GM23338 (cell line): ENCODE data around the gene HERPUD2.

ENCODE experiments used
- EZH2 ChIP-seq: fragments of 200-600 bp; sonication (generic); IDR thresholded peaks from one replicate; pipeline ENCODE4 v1.8.0; 2017; ENCODE audit warnings: antibody characterized with exemption, mild to moderate bottlenecking, low read depth; ENCODE audit not compliant: unreplicated experiment
- EZH2phosphoT487 ChIP-seq: fragments of 200-600 bp; sonication (generic); IDR thresholded peaks from one replicate; pipeline ENCODE4 v1.8.1; 2018; ENCODE audit warnings: antibody characterized with exemption; ENCODE audit not compliant: unreplicated experiment
- POLR2AphosphoS5 ChIP-seq: IDR thresholded peaks from 2 replicates; pipeline ENCODE4 v1.6.1; 2016; ENCODE audit warnings: antibody characterized with exemption, low read depth
- ZNF114 ChIP-seq: fragments of 250-450 bp; sonication (Bioruptor Pico); IDR thresholded peaks from 2 replicates; pipeline ENCODE4 v1.5.0; 2020; ENCODE audit warnings: mild to moderate bottlenecking, moderate library complexity
- TF ChIP-seq, protein P1 (sequence below), 2 experiments: fragments of 200-600 bp in 1 of 2; sonication (generic) in 1 of 2; conservative IDR thresholded peaks; 2 replicates each; pipeline versions ENCODE4 v1.5.1 to v1.6.1; 2016 to 2017; ENCODE audit warnings: antibody characterized with exemption in 2 of 2, low read depth in 2 of 2, mild to moderate bottlenecking in 2 of 2, moderate library complexity in 1 of 2

DNA sequence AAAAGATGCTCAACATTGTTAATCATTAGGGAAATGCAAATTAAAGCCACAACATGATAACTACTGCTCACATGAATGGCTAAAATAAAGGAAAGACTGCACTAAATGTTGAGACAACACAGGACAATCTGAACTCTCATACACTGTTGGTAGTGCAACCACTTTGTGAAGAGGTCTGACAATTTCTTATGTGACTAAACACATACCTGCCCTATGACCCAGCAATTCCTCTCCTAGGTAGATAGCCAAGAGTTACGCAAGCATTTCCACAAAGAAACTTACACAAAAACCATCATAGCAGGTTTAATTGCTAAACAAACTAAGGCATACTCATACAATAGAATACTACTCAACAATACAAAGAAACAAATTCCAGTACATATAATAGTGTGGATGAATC, 41.8 kb upstream of the HERPUD2 start:
- TF ChIP-seq EZH2 (no peak), POLR2AphosphoS5 (no peak), ZNF114 (CRISPR knock-in tag) (no peak), EZH2phosphoT487 (no peak)
- TF ChIP-seq, protein P1, sequence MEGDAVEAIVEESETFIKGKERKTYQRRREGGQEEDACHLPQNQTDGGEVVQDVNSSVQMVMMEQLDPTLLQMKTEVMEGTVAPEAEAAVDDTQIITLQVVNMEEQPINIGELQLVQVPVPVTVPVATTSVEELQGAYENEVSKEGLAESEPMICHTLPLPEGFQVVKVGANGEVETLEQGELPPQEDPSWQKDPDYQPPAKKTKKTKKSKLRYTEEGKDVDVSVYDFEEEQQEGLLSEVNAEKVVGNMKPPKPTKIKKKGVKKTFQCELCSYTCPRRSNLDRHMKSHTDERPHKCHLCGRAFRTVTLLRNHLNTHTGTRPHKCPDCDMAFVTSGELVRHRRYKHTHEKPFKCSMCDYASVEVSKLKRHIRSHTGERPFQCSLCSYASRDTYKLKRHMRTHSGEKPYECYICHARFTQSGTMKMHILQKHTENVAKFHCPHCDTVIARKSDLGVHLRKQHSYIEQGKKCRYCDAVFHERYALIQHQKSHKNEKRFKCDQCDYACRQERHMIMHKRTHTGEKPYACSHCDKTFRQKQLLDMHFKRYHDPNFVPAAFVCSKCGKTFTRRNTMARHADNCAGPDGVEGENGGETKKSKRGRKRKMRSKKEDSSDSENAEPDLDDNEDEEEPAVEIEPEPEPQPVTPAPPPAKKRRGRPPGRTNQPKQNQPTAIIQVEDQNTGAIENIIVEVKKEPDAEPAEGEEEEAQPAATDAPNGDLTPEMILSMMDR (conservative IDR thresholded peaks at IDR 0.05; ENCODE audit: low read depth in 2 of 2): no peak
